H7 (cell line): ENCODE measurements around the gene TBC1D9B. TPM values are rescaled to one million over a fixed set of nuclear protein-coding genes. Genes with fewer than 3 reads are reported as not detected.

Source experiments
- DNase-seq: peaks from one replicate; pipeline ENCODE4 v3.0.0; 2012
- H3K27me3 ChIP-seq: 2 replicates; pipeline ENCODE4 v1.6.0; 2011; ENCODE audit warnings: mild to moderate bottlenecking, low read length; ENCODE audit not compliant: control insufficient read depth, insufficient read depth
- H3K36me3 ChIP-seq: replicated peaks from 2 replicates; pipeline ENCODE4 v1.5.1; 2011; ENCODE audit warnings: low read length; ENCODE audit not compliant: control insufficient read depth, insufficient read depth
- H3K4me3 ChIP-seq: 2 replicates; pipeline ENCODE4 v1.5.1; 2011; ENCODE audit warnings: low read depth, mild to moderate bottlenecking, control low read depth, low read length, moderate library complexity; ENCODE audit not compliant: insufficient read depth
- total RNA-seq: library from RNA; depleted of rRNA; stranded (reverse); fragments of >200 nt; shearing (Covaris generic); gene quantifications from 2 replicates; pipeline ENCODE4 v1.2.3, GENCODE V29; 2014; rRNA removed

TBC1D9B gene
- total RNA-seq: 48.1 and 61.2 TPM in 2 replicates

GRCh38 chr5:179907556-179908324 lies at the start of gene TBC1D9B:
TBC1D9B (minus strand) TSS chr5:179907897; CDS start chr5:179907821, 76 bp downstream.
- peak; percentile 97 for DNase-seq
- no peaks in the 10 kb centered on the region for H3K27me3 ChIP-seq
- peak within 1 kb of the TSS; percentile 64 for H3K4me3 ChIP-seq
- H3K36me3 ChIP-seq: peaks cover 5% of the 10 kb centered on the region

GRCh38 chr5:179955630-179956029 lies 47.9 kb upstream of the TBC1D9B start:
- DNase-seq: no peak
- Histone ChIP-seq H3K27me3 (no peaks in the 10 kb centered on the region), H3K4me3 (no peak overlapping the region), H3K36me3 (peaks cover 1% of the 10 kb centered on the region; the same call in 1 of the 2 replicates)

- no peak for DNase-seq
- no peaks in the 10 kb centered on the region for H3K27me3 ChIP-seq
- H3K36me3 ChIP-seq: peaks cover 1% of the 10 kb centered on the region; the same call in 1 of the 2 replicates
- no peak overlapping the region for H3K4me3 ChIP-seq
These were observed 47.4 kb upstream of the TBC1D9B start for GRCh38 chr5:179955062-179955461.

- H3K4me3 ChIP-seq: no peak overlapping the region
- peaks cover 1% of the 10 kb centered on the region; the same call in 1 of the 2 replicates for H3K36me3 ChIP-seq
- no peak for DNase-seq
- no peaks in the 10 kb centered on the region for H3K27me3 ChIP-seq
These were observed 46.7 kb upstream of the TBC1D9B start for GRCh38 chr5:179954434-179954833.

- Histone ChIP-seq H3K4me3 (no peak overlapping the region), H3K27me3 (no peaks in the 10 kb centered on the region), H3K36me3 (peaks cover 1% of the 10 kb centered on the region; the same call in 1 of the 2 replicates)
- DNase-seq: no peak
These were observed 46.3 kb upstream of the TBC1D9B start for GRCh38 chr5:179953987-179954386.

- Histone ChIP-seq H3K36me3 (no peaks in the 10 kb centered on the region), H3K4me3 (no peak overlapping the region), H3K27me3 (no peaks in the 10 kb centered on the region)
- DNase-seq: no peak
These were observed 29.4 kb upstream of the TBC1D9B start for GRCh38 chr5:179936976-179937681.

- no peaks in the 10 kb centered on the region for H3K36me3 ChIP-seq
- H3K27me3 ChIP-seq: no peaks in the 10 kb centered on the region
- no peak for DNase-seq
- H3K4me3 ChIP-seq: no peak overlapping the region
These were observed 23.2 kb upstream of the TBC1D9B start for GRCh38 chr5:179930788-179931473.

GRCh38 chr5:179927824-179928223 lies 20.1 kb upstream of the TBC1D9B start:
- Histone ChIP-seq H3K27me3 (no peaks in the 10 kb centered on the region), H3K4me3 (no peak overlapping the region), H3K36me3 (no peaks in the 10 kb centered on the region)
- DNase-seq: no peak

- H3K4me3 ChIP-seq: no peak overlapping the region
- no peaks in the 10 kb centered on the region for H3K27me3 ChIP-seq
- no peaks in the 10 kb centered on the region for H3K36me3 ChIP-seq
- DNase-seq: no peak
These were observed 19.0 kb upstream of the TBC1D9B start for GRCh38 chr5:179926657-179927056.

GRCh38 chr5:179923436-179923835 lies 15.7 kb upstream of the TBC1D9B start:
- H3K27me3 ChIP-seq: no peaks in the 10 kb centered on the region
- H3K36me3 ChIP-seq: no peaks in the 10 kb centered on the region
- H3K4me3 ChIP-seq: no peak overlapping the region
- DNase-seq: no peak

- Histone ChIP-seq H3K36me3 (no peaks in the 10 kb centered on the region), H3K4me3 (no peak overlapping the region), H3K27me3 (no peaks in the 10 kb centered on the region)
- DNase-seq: no peak
These were observed 12.5 kb upstream of the TBC1D9B start for GRCh38 chr5:179920175-179920574.

GRCh38 chr5:179919487-179920060 lies 11.9 kb upstream of the TBC1D9B start:
- no peaks in the 10 kb centered on the region for H3K27me3 ChIP-seq

GRCh38 chr5:179918742-179919486 lies 11.2 kb upstream of the TBC1D9B start:
- Histone ChIP-seq H3K27me3 (no peaks in the 10 kb centered on the region), H3K4me3 (no peak overlapping the region), H3K36me3 (no peaks in the 10 kb centered on the region)
- no peak for DNase-seq

More at GRCh38 chr5:179919487-179920060, 11.9 kb upstream of the TBC1D9B start:
- no peak for DNase-seq
- H3K36me3 ChIP-seq: no peaks in the 10 kb centered on the region
- H3K4me3 ChIP-seq: no peak overlapping the region

GRCh38 chr5:179916523-179916922 lies 8.8 kb upstream of the TBC1D9B start:
- Histone ChIP-seq H3K36me3 (no peaks in the 10 kb centered on the region), H3K27me3 (no peaks in the 10 kb centered on the region), H3K4me3 (no peak overlapping the region)
- DNase-seq: peak; percentile 70
